GM18868 (cell line): ENCODE data around the gene DISP2.

Experiments used
- ATAC-seq: cut with Tn5 transposase; IDR thresholded peaks from one replicate; pipeline ENCODE4 v1.9.1; 2021; ENCODE audit warnings: mild to moderate bottlenecking, moderate library complexity; ENCODE audit not compliant: unreplicated experiment

DISP2 gene

DNA sequence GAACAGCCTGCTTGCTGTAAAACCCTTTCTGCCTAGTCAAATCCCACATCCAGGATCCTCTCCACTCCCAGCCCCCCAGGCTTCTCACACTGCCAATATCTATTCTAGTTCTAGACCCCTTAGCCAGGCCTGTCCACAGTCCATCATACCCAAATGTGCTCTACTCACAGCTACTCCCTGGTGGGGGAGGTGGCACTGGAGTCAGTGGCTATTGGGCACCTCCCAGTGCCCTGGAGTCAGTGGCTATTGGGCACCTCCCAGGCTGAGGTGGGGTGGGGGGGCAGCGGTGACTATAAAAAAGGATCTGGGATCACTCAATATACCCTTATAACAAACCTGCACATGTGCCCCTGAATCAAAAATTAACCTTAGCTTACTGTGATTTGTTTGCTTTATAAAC lies 773 bp upstream of the DISP2 start:
- ATAC-seq, result no peak

DNA sequence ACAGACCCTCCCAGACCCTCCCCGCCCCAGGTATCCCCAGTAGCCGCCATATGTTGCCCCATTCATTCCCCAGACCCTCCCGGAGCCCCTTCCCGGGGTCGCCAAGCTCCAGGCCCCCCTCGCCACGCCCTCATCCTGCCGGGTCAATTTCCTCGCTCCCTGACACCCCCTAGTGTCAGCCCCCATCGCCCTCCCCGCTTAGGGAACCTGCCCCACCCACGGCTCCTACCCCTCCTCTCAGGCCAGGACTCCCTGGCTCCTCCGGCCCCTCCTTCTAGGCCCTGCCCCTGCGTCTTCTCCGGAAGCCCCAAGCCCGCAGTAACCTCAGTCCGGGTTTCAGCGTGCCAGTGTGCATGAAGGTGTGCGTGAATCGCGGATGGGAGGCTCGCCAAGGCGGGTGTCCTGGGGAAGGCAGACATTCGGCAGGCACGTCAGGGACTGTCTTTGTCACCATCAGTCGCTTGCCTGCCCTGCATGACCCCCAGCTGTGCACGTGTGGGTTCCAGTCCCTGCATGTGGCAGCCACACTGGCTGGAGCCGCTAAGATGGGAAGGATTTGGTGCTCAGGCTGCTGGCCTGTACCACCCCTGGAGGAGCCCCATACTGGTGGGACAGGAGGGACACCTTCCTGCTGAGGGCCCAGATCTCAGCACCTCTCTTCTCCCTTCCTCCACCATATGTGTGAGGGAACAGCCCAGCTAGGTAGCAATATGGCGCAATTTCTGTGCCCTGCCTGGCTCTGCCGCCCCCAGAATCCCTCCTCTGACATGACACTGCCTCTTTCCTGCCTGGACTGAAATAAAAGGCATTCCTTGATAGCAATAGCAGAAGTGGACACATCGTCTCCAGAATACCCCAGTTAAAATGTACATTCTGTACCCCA lies 693 bp downstream of the DISP2 start:
- peak; percentile 6 for ATAC-seq

DNA sequence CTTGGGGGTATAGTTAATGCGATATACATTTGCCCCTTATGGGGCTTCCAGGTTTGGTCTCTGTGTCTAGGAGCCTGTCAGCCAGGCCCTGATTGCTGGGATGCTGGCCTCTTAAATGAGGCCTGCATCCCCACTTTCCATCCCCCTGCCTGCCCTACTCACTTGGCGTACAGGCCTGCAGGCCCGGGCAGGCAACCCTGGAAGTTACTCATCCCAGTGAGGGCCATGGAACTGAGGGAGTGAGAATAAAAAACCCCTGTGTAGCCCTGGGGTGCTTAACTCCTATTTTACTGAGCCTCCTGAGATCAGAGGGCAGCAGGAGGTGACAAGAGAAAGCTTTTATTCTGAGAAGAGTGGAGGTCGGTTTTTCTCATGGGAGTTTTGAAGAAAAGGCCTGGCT lies 2.0 kb downstream of the DISP2 start:
- no peak for ATAC-seq

DNA sequence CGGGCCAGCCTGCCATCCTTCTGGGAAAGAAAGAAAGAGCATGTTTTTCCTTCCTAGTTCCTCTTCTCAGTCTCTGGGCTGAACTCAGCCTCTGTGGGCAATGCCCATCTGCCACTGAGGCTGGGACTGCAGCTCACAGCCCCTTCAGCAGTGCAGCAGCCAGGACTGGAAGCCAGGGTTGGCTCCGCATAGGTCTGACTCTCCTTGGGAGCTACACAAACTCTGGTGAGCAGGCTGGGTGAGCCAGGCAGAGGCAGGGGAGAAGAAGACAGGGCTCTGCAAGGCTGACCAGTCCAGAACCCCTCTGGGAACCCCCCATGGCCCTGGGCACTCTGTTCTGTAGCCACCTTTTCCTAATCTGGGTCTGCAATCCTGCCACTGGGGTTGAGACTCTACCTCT lies 3.6 kb downstream of the DISP2 start:
- ATAC-seq, result no peak

DNA sequence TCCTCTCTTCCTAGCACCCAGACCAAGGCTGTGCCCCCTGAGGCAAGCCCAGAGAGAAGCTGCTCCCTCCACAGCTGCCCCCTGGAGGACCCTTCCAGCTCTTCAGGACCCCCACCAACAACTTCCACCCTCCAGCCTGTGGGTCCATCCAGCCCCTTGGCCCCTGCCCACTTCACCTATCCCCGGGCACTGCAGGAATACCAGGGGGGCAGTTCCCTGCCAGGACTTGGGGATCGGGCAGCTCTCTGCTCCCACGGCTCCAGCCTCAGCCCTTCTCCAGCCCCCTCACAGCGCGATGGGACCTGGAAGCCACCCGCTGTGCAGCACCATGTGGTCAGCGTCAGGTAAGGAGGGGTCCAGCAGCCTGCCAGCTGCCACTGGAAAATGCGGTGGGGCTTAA lies 5.6 kb downstream of the DISP2 start:
- no peak for ATAC-seq

DNA sequence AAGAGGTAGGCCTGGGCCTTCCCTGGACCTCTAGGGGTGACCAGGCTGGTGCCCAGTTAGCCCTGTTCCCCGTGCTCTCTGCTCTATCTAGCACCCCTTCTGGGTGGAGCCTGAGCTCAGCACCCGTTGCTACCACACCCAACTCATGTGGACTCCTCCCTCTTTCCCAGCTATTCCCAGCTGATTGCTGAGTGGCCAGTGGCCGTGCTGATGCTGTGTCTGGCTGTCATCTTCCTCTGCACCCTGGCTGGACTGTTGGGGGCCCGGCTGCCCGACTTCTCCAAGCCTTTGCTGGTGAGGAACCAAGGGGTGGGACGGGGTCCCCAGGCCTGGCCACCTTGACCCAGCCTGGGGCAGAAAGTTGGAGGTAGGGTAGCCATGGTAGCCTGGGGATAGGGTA lies 6.2 kb downstream of the DISP2 start:
- no peak for ATAC-seq

DNA sequence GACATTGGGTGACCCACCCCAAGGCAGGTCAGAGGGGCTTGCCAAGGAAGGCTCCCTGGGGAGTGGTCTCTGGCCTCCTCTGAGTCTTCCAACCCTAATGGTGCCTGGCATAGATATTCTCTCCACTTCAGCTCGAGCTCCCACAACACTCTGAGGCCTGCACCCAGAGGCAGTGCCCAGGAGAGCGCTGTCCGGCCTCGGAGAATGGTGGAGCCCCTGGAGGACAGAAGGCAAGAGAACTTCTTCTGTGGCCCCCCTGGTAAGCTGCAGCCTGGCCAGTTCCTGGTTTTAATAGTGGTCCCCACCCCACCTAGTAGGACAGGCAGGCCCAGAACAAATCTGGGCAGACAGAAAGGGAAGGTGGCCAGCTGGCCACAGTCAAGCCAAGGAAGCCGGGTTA lies 7.0 kb downstream of the DISP2 start:
- no peak for ATAC-seq

DNA sequence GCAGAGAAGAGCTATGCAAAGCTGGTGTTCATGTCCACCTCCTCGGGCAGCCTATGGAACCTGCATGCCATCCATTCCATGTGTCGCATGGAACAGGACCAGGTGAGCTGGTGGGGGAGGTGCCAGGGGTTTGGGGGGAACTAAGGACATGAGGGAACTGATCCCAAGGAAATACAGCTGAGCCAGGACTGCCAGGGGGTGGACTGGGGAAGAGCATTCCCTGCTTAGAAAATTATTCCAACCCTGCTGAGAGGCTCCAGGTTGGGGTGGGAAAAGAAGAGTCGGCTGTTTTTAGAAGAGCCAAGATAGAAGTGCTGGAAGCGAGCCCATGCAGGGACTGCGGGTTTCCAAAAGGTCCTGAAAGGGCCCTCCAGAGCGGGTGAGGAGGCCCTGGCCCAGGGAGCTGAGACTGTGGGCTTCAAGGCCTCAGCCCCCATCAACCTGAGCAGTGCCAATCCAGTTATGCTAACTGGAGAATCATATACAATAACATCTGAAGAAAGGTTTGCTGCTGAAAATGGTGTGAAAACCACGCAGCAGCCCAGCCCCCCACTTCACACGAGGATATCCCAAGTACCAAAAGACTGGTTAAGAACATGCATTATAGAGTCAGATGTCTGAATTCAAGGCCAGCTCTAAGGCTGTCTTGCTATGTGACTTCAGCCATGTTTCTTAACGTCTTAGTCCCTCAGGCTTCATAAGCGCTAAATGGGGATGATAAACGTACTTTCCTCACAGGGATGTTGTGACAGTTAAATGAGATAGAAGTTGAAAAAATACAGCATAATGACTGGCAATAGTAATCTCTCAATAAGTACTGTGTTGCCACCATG lies 7.8 kb downstream of the DISP2 start:
- ATAC-seq, result no peak

DNA sequence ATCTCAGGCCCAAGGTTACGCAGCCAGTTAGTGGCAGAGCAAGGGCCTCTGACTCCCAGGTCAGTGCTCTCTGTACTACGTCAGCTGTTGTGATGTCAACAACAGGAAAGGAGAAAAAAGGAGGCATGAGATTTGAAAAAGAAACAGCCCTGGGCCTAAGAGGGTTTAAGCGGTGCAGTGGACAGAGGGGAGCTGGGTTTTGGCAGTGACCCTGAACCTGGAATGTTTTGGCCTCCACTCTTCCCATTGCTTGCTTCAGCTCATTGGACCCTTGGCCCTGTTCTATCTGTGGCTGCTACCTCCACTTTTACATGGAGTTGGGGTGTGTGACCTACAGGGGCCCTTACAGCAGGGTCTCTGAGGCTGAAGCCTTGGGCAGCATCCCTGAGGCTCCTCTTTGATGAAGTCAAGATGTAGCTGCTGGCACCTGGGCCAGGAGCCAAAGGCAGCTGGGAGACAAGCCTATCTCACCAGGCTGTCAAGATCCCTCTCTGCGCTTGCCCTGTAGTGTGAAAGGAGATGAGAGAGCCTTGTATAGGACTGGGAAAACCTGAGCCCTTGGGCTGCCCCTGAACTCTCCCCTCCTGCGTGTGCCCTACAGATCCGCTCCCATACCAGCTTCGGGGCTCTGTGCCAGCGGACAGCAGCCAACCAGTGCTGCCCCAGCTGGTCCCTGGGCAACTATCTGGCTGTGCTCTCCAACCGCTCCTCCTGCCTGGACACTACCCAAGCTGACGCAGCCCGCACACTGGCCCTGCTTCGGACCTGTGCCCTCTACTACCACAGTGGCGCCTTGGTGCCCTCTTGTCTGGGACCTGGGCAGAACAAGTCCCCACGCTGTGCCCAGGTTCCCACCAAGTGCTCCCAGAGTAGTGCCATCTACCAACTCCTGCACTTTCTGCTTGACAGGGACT lies 8.7 kb downstream of the DISP2 start:
- ATAC-seq, result no peak

DNA sequence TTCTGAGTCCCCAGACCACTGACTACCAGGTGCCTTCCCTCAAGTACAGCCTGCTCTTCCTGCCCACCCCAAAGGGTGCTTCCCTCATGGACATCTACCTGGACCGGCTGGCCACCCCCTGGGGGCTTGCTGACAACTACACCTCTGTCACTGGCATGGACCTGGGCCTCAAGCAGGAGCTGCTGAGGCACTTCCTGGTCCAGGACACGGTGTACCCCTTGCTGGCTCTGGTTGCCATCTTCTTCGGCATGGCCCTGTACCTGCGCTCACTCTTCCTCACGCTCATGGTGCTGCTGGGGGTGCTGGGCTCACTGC lies 9.3 kb downstream of the DISP2 start:
- no peak for ATAC-seq

DNA sequence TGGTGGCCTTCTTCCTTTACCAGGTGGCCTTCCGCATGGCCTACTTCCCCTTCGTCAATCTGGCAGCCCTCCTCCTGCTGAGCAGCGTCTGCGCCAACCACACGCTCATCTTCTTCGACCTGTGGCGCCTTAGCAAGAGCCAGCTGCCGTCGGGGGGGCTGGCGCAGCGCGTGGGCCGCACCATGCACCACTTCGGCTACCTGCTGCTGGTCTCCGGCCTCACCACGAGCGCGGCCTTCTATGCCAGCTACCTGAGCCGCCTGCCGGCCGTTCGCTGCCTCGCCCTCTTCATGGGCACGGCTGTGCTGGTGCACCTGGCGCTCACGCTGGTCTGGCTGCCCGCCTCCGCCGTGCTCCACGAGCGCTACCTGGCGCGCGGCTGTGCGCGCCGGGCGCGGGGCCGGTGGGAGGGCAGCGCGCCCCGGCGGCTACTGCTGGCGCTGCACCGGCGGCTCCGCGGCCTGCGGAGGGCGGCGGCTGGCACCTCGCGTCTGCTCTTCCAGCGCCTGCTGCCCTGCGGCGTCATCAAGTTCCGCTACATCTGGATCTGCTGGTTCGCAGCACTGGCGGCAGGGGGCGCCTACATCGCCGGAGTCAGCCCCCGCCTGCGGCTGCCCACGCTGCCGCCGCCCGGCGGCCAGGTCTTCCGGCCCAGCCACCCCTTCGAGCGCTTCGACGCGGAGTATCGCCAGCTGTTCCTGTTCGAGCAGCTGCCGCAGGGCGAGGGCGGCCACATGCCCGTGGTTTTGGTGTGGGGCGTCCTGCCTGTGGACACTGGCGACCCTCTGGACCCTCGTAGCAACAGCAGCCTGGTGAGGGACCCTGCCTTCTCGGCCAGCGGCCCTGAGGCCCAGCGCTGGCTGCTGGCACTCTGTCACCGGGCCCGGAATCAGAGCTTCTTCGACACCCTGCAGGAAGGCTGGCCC lies 9.9 kb downstream of the DISP2 start:
- peak; percentile 88 for ATAC-seq

DNA sequence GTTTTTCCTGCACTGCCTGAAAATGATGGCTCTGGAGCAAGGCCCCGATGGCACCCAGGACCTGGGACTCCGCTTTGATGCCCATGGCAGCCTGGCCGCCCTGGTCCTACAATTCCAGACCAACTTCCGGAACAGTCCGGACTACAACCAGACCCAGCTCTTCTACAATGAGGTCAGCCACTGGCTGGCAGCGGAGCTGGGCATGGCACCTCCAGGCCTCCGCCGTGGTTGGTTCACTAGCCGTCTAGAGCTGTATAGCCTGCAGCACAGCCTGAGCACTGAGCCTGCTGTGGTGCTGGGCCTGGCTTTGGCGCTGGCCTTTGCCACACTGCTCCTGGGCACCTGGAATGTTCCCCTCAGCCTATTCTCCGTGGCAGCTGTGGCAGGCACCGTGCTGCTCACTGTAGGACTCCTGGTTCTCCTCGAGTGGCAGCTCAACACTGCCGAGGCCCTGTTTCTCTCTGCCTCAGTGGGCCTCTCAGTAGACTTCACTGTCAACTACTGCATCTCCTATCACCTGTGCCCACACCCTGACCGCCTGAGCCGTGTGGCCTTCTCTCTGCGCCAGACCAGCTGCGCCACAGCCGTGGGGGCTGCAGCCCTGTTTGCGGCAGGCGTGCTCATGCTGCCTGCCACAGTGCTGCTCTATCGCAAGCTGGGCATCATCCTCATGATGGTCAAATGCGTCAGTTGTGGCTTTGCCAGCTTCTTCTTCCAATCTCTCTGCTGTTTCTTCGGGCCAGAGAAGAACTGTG lies 10.9 kb downstream of the DISP2 start:
- ATAC-seq, result no peak

DNA sequence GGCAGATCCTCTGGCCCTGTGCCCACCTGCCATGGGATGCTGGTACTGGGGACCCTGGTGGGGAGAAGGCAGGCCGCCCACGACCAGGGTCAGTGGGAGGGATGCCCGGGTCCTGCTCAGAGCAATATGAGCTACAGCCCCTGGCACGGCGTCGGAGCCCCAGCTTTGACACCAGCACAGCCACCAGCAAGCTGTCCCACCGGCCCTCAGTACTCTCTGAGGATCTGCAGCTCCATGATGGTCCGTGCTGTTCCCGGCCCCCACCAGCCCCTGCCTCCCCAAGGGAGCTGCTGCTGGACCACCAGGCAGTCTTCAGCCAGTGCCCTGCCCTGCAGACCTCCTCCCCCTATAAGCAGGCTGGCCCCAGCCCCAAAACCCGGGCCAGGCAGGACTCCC lies 11.5 kb downstream of the DISP2 start:
- ATAC-seq, result no peak

DNA sequence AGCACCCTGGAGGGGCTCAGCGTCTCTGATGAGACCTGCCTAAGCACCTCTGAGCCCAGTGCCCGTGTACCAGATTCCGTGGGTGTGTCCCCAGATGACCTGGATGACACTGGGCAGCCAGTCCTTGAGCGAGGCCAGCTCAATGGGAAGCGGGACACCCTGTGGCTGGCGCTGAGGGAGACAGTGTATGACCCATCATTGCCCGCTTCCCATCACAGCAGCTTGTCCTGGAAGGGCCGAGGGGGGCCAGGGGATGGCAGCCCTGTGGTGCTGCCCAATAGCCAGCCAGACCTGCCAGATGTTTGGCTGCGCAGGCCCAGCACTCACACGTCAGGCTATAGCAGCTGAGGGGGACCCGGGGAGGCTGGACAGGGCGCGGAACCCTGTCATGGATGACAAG lies 12.0 kb downstream of the DISP2 start:
- ATAC-seq, result no peak

DNA sequence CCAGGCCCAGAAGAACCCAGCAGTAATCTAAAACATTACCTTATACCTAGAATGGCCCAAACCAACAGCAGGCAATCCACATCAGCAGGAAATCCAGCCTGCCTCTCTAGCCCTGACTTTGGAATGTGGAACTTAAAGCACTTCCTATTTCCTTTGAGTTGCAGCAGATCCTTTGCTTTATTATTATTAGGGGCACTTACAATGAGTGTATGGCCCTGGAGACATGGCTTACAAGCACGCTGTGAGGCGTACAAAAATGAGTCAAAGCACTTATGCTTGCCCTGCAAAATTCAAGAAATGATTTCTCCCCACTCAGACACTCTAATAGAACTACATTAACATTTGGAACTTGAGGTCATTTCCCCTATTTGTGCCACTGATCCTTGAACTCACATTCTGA lies 15.0 kb downstream of the DISP2 start:
- no peak for ATAC-seq

DNA sequence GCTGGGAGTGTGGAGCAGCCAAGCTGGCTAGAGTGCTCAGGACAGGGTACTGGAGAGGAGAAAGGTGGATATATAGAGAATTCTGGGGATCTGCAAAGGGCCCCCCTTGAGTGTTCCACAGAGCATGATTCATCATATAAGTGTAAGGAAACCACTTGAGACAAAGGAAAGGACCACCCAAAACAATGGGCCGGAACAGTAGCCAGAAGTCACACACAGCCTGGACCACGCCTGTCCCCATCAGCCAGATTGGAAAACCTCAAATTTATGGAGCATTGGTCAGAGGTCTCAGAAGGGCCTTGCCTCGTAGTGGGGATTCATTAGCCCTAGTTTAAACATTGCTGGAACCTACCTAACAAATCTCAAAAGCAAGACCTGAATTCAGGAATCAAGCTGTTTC lies 19.6 kb downstream of the DISP2 start:
- ATAC-seq, result no peak

DNA sequence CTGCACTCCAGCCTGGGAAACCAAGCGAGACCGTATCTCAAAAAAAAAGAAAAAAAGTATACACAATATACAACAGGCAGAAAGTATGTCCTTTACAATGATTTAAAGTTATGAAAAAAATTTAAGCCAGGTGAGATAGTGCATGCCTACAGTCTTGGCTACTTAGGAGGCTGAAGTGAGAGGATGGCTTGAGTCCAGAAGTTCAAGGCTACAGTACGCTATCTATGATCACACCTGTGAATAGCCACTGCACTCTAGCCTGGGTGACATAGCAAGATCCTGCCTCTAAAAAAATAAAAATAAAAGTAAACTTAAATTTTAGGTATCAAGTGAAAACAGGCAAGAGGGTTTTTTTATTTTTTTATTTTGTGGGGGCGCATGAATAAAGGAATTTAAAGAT lies 21.4 kb downstream of the DISP2 start:
- no peak for ATAC-seq

DNA sequence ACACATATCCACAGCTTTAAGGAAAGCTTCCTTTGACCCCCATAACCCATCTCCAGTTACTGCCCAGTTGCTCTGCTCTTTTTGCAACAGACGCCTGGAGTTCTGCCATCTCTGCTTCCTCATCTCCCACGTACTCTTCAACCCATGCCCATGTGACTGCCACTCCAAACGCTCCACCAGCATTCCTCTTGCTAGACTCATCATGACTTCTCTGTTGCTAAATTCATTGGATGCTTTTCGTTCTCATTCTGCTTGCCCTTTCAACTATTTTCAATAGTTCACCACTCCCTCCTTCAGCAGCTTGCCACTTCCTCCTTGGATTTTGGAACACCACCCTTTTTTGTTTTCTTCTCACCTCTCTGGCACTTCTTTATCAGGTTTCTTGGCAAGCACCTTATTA lies 21.8 kb downstream of the DISP2 start:
- ATAC-seq, result no peak

DNA sequence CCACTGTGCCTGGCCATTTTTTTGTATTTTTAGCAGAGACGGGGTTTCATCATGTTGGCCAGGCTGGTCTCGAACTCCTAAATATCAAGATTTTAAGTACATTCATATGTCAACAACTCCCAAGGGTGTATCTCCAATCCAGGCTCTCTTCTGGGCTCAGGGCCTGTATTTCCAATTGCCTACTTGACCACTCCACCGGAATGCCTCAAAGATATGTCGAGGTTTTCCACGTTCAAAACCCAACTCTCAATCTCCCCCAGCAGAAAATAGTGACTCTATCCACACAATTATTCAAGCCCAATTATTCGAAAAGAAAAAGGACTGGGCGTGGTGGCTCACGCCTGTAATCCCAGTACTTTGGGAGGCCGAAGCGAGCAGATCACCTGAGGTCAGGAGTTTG lies 22.6 kb downstream of the DISP2 start:
- no peak for ATAC-seq
